WTC11 (cell line): ENCODE measurements around the gene LIG3. TPM values are rescaled to one million over a fixed set of nuclear protein-coding genes. Genes with fewer than 3 reads are reported as not detected.
A peak's percentile ranks its signal among the peaks of the same experiment; 100 is the strongest.

Experiments used
- ATAC-seq: fragments of 200-7000 bp; cut with Tn5 transposase; 2 replicates; pipeline ENCODE4 v1.10.0; 2021; ENCODE audit warnings: mild to moderate bottlenecking, moderate library complexity
- CTCF ChIA-PET: fragments of 300-600 bp; sonication (Branson Sonifier 250); formaldehyde crosslinking; loops from one replicate; lab custom pipeline; 2021; ENCODE audit warnings: antibody characterized with exemption; lab: Charles Lee
- POLR2A ChIA-PET: fragments of 350-600 bp; sonication (Branson Sonifier 250); formaldehyde crosslinking; loops from one replicate; lab custom pipeline; 2021; ENCODE audit warnings: antibody characterized with exemption; lab: Charles Lee
- DNase-seq: peaks from one replicate; pipeline ENCODE4 v3.0.0; 2021; ENCODE audit warnings: low spot score
- H3K27ac Mint-ChIP-seq: 2 replicates; pipeline ENCODE4 v1.8.0; 2021; ENCODE audit warnings: mixed read lengths
- H3K27me3 Mint-ChIP-seq: 2 replicates; pipeline ENCODE4 v1.8.0; 2021; ENCODE audit warnings: low read depth, mild to moderate bottlenecking, moderate library complexity, mixed read lengths
- H3K36me3 Mint-ChIP-seq: 2 replicates; pipeline ENCODE4 v1.8.0; 2021; ENCODE audit warnings: mixed read lengths
- H3K4me1 Mint-ChIP-seq: 2 replicates; pipeline ENCODE4 v1.8.0; 2022; ENCODE audit warnings: mixed read lengths
- H3K4me3 Mint-ChIP-seq: 2 replicates; pipeline ENCODE4 v1.8.0; 2021; ENCODE audit warnings: mild to moderate bottlenecking, moderate library complexity, mixed read lengths
- H3K9me3 Mint-ChIP-seq: 2 replicates; pipeline ENCODE4 v1.8.0; 2021; ENCODE audit warnings: mixed read lengths
- ARID4B ChIP-seq: sonication (generic); formaldehyde crosslinking; IDR thresholded peaks from 2 replicates; pipeline ENCODE4 v1.8.0; 2023; ENCODE audit warnings: missing genetic modification reagents, mild to moderate bottlenecking, borderline replicate concordance
- CREB1 ChIP-seq: sonication (generic); formaldehyde crosslinking; IDR thresholded peaks from 2 replicates; pipeline ENCODE4 v1.8.0; 2023; ENCODE audit warnings: mild to moderate bottlenecking, missing genetic modification reagents
- E2F4 ChIP-seq: sonication (generic); formaldehyde crosslinking; IDR thresholded peaks from 2 replicates; pipeline ENCODE4 v1.8.1; 2022; ENCODE audit warnings: low read depth, mild to moderate bottlenecking, moderate library complexity, missing genetic modification reagents, borderline replicate concordance
- E2F5 ChIP-seq: sonication (generic); formaldehyde crosslinking; IDR thresholded peaks from 2 replicates; pipeline ENCODE4 v1.8.1; 2022; ENCODE audit warnings: mild to moderate bottlenecking, moderate library complexity, missing genetic modification reagents
- GABPB1 ChIP-seq: sonication (generic); formaldehyde crosslinking; IDR thresholded peaks from 2 replicates; pipeline ENCODE4 v1.8.1; 2023; ENCODE audit warnings: mild to moderate bottlenecking, missing genetic modification reagents
- GTF2I ChIP-seq: fragments of 250-450 bp; sonication (Bioruptor Pico); conservative IDR thresholded peaks from 2 replicates; pipeline ENCODE4 v1.4.0; 2021; ENCODE audit warnings: mild to moderate bottlenecking
- KAT7 ChIP-seq: sonication (generic); formaldehyde crosslinking; IDR thresholded peaks from 2 replicates; pipeline ENCODE4 v1.8.1; 2023; ENCODE audit warnings: missing genetic modification reagents, mild to moderate bottlenecking, borderline replicate concordance
- MAX ChIP-seq: sonication (generic); formaldehyde crosslinking; IDR thresholded peaks from 2 replicates; pipeline ENCODE4 v1.8.0; 2022; ENCODE audit warnings: mild to moderate bottlenecking, missing genetic modification reagents
- NFATC4 ChIP-seq: fragments of 250-450 bp; sonication (Bioruptor Pico); IDR thresholded peaks from 2 replicates; pipeline ENCODE4 v1.9.0; 2021; ENCODE audit warnings: mild to moderate bottlenecking
- NFE2L1 ChIP-seq: sonication (generic); formaldehyde crosslinking; IDR thresholded peaks from 2 replicates; pipeline ENCODE4 v1.8.1; 2023; ENCODE audit warnings: missing genetic modification reagents
- SOX15 ChIP-seq: fragments of 250-450 bp; sonication (Bioruptor Pico); IDR thresholded peaks from 2 replicates; pipeline ENCODE4 v1.9.0; 2021; ENCODE audit warnings: mild to moderate bottlenecking
- SP1 ChIP-seq: sonication (generic); formaldehyde crosslinking; conservative IDR thresholded peaks from 2 replicates; pipeline ENCODE4 v1.8.1; 2022; ENCODE audit warnings: missing genetic modification reagents
- TEAD1 ChIP-seq: sonication (generic); formaldehyde crosslinking; IDR thresholded peaks from 2 replicates; pipeline ENCODE4 v1.8.0; 2022; ENCODE audit warnings: mild to moderate bottlenecking, missing genetic modification reagents
- TP53 ChIP-seq: sonication (generic); formaldehyde crosslinking; IDR thresholded peaks from 2 replicates; pipeline ENCODE4 v1.8.1; 2023; ENCODE audit warnings: mild to moderate bottlenecking, missing genetic modification reagents
- USF2 ChIP-seq: sonication (generic); formaldehyde crosslinking; IDR thresholded peaks from 2 replicates; pipeline ENCODE4 v1.8.1; 2023; ENCODE audit warnings: mild to moderate bottlenecking, missing genetic modification reagents, moderate library complexity
- ZNF121 ChIP-seq: sonication (generic); formaldehyde crosslinking; IDR thresholded peaks from 2 replicates; pipeline ENCODE4 v1.8.0; 2023; ENCODE audit warnings: missing genetic modification reagents
- ZNF219 ChIP-seq: sonication (generic); formaldehyde crosslinking; IDR thresholded peaks from 2 replicates; pipeline ENCODE4 v1.8.0; 2023; ENCODE audit warnings: missing genetic modification reagents, mild to moderate bottlenecking, borderline replicate concordance
- ZNF232 ChIP-seq: sonication (generic); formaldehyde crosslinking; IDR thresholded peaks from 2 replicates; pipeline ENCODE4 v1.8.0; 2022; ENCODE audit warnings: mild to moderate bottlenecking, missing genetic modification reagents
- ZNF263 ChIP-seq: sonication (generic); formaldehyde crosslinking; IDR thresholded peaks from 2 replicates; pipeline ENCODE4 v1.8.1; 2022; ENCODE audit warnings: low read depth, mild to moderate bottlenecking, moderate library complexity, missing genetic modification reagents
- total RNA-seq: library from RNA; stranded (reverse); gene quantifications from 3 replicates; pipeline ENCODE4 v1.2.3, GENCODE V29; 2021

The LIG3 gene
- total RNA-seq, 1 experiment from 2014 or later, result 92.3 TPM

GRCh38 chr17:35051183-35051578 lies 70.9 kb downstream of the LIG3 start:
- DNase-seq, result no peak
- ChIA-PET POLR2A (no interaction called here), CTCF (no interaction called here)
- peaks cover 37% of the 10 kb centered on the region for H3K4me1 Mint-ChIP-seq
- H3K4me3 Mint-ChIP-seq, result no peak overlapping the region
- no peaks in the 10 kb centered on the region for H3K27me3 Mint-ChIP-seq
- no peak overlapping the region for H3K27ac Mint-ChIP-seq
- TF ChIP-seq ZNF263 (no peak), KAT7 (CRISPR knock-in tag) (no peak), SP1 (CRISPR knock-in tag) (no peak), E2F5 (no peak), CREB1 (no peak), TEAD1 (no peak), NFE2L1 (CRISPR knock-in tag) (no peak), GABPB1 (CRISPR knock-in tag) (peak; percentile 51; the same call in 1 of the 2 replicates)
- no peaks in the 10 kb centered on the region for H3K36me3 Mint-ChIP-seq
- no peak for ATAC-seq
- no peaks in the 10 kb centered on the region for H3K9me3 Mint-ChIP-seq

GRCh38 chr17:35051579-35052240 lies 71.4 kb downstream of the LIG3 start:
- DNase-seq (no peak), ATAC-seq (no peak)

More at GRCh38 chr17:35051579-35052240, 71.4 kb downstream of the LIG3 start:
- H3K27me3 Mint-ChIP-seq, result no peaks in the 10 kb centered on the region
- H3K27ac Mint-ChIP-seq, result no peak overlapping the region
- H3K4me1 Mint-ChIP-seq, result peaks cover 35% of the 10 kb centered on the region
- CTCF ChIA-PET, result no interaction called here
- H3K4me3 Mint-ChIP-seq, result no peak overlapping the region
- TF ChIP-seq NFE2L1 (CRISPR knock-in tag) (no peak), TP53 (CRISPR knock-in tag) (no peak), ARID4B (CRISPR knock-in tag) (no peak), ZNF121 (CRISPR knock-in tag) (no peak), MAX (CRISPR knock-in tag) (no peak), ZNF219 (CRISPR knock-in tag) (no peak), ZNF232 (CRISPR knock-in tag) (no peak), GTF2I (CRISPR knock-in tag) (no peak), E2F4 (no peak), NFATC4 (CRISPR knock-in tag) (no peak), CREB1 (no peak), SOX15 (no peak), USF2 (CRISPR knock-in tag) (no peak)
- POLR2A ChIA-PET, result no interaction called here
- no peaks in the 10 kb centered on the region for H3K36me3 Mint-ChIP-seq
- H3K9me3 Mint-ChIP-seq, result no peaks in the 10 kb centered on the region
